A549 (cell line): ENCODE results near the gene SLCO4C1. TPM values are rescaled to one million over a fixed set of nuclear protein-coding genes. Genes with fewer than 3 reads are reported as not detected.

Experiments used
- ATAC-seq, 2 experiments: fragments of 200-7000 bp in 1 of 2; fragments of >200 bp in 1 of 2; cut with Nextera tagmentation in 1 of 2; cut with Tn5 transposase in 1 of 2; 3 replicates each; pipeline versions ENCODE4 v1.8.0 to v1.9.1; 2018 to 2020; ENCODE audit warnings: mild to moderate bottlenecking in 1 of 2, moderate library complexity in 1 of 2
- CTCF ChIA-PET: fragments of 300-600 bp; sonication (Branson Sonifier 250); formaldehyde crosslinking; extraction: SDS; loops from one replicate; lab custom pipeline; 2021; ENCODE audit warnings: antibody characterized with exemption, inconsistent platforms; lab: Yijun Ruan, JAX
- POLR2A ChIA-PET: fragments of 350-600 bp; formaldehyde crosslinking; extraction: SDS; loops from one replicate; lab custom pipeline; 2021; ENCODE audit warnings: antibody characterized with exemption, inconsistent platforms; lab: Yijun Ruan, JAX
- DNase-seq, 2 experiments: peaks; one replicate each; pipeline versions ENCODE4 v3.0.0 to v3.0.0-alpha.2; 2011 to 2016; ENCODE audit warnings: low read depth in 1 of 2, low spot score in 1 of 2
- FAIRE-seq: peaks from 2 replicates; lab custom pipeline; 2011; peaks lifted over from hg19 to GRCh38; lab: Jason Lieb, UNC
- H3K27ac ChIP-seq, 2 experiments: fragments of >200 bp; sonication (Bioruptor Twin); formaldehyde crosslinking; 3 replicates each; pipeline ENCODE4 v1.5.1; 2016 to 2017
- H3K4me1 ChIP-seq: fragments of >200 bp; sonication (Bioruptor Twin); formaldehyde crosslinking; 3 replicates; pipeline ENCODE4 v1.6.1; 2016
- H3K4me2 ChIP-seq: fragments of >200 bp; sonication (Bioruptor Twin); formaldehyde crosslinking; 3 replicates; pipeline ENCODE4 v1.6.1; 2016
- H3K4me3 ChIP-seq: fragments of >200 bp; sonication (Bioruptor Twin); formaldehyde crosslinking; 3 replicates; pipeline ENCODE4 v1.5.1; 2016
- H3K9me3 ChIP-seq: fragments of >200 bp; sonication (Bioruptor Twin); formaldehyde crosslinking; 3 replicates; pipeline ENCODE4 v1.6.1; 2016
- CBX8 ChIP-seq: fragments of 200-600 bp; sonication (generic); IDR thresholded peaks from 2 replicates; pipeline ENCODE4 v1.6.1; 2016
- CEBPB ChIP-seq, 2 experiments: fragments of >200 bp in 1 of 2; sonication (Bioruptor Twin) in 1 of 2; formaldehyde crosslinking in 1 of 2; IDR thresholded peaks; 2 replicates each; pipeline ENCODE4 v1.6.1; 2012 to 2016
- CHD2 ChIP-seq: fragments of 150-350 bp; IDR thresholded peaks from 2 replicates; pipeline ENCODE4 v1.6.1; 2014; ENCODE audit warnings: low read length; ENCODE audit not compliant: partially characterized antibody
- E2F6 ChIP-seq: IDR thresholded peaks from 2 replicates; pipeline ENCODE4 v1.6.1; 2012; ENCODE audit warnings: low read depth, borderline replicate concordance
- EHMT2 ChIP-seq: fragments of 200-600 bp; sonication (generic); IDR thresholded peaks from 2 replicates; pipeline ENCODE4 v1.6.1; 2016; ENCODE audit warnings: antibody characterized with exemption, low read depth, mild to moderate bottlenecking, moderate library complexity
- ELK1 ChIP-seq: fragments of 150-350 bp; IDR thresholded peaks from 2 replicates; pipeline ENCODE4 v1.6.1; 2014; ENCODE audit warnings: low read depth, mild to moderate bottlenecking, low read length
- ESRRA ChIP-seq: fragments of 150-350 bp; IDR thresholded peaks from 2 replicates; pipeline ENCODE4 v1.6.1; 2014; ENCODE audit warnings: mild to moderate bottlenecking, low read length, borderline replicate concordance
- HES2 ChIP-seq: fragments of >200 bp; sonication (Bioruptor Twin); formaldehyde crosslinking; IDR thresholded peaks from 2 replicates; pipeline ENCODE4 v1.6.1; 2016
- HEYL ChIP-seq: fragments of 250-450 bp; sonication (Bioruptor Pico); IDR thresholded peaks from 2 replicates; pipeline ENCODE4 v1.8.0; 2021; ENCODE audit warnings: mild to moderate bottlenecking, moderate library complexity
- HMGXB4 ChIP-seq: fragments of 250-450 bp; sonication (Bioruptor Pico); IDR thresholded peaks from 2 replicates; pipeline ENCODE4 v1.5.0; 2021; ENCODE audit warnings: mild to moderate bottlenecking, moderate library complexity, borderline replicate concordance
- HOXB13 ChIP-seq: fragments of 250-450 bp; sonication (Bioruptor Pico); IDR thresholded peaks from 2 replicates; pipeline ENCODE4 v1.5.0; 2020; ENCODE audit warnings: low read depth, mild to moderate bottlenecking, moderate library complexity
- JUN ChIP-seq, 2 experiments: fragments of >200 bp; sonication (Bioruptor Twin); formaldehyde crosslinking; IDR thresholded peaks; 2 replicates in 1 of 2; 3 replicates in 1 of 2; pipeline ENCODE4 v1.6.1; 2016 to 2017
- JUNB ChIP-seq: fragments of >200 bp; sonication (Bioruptor Twin); formaldehyde crosslinking; IDR thresholded peaks from 2 replicates; pipeline ENCODE4 v1.6.1; 2016
- MAFK ChIP-seq: fragments of 450-650 bp; IDR thresholded peaks from 2 replicates; pipeline ENCODE4 v1.6.1; 2014; ENCODE audit not compliant: partially characterized antibody
- MAX ChIP-seq: IDR thresholded peaks from 2 replicates; pipeline ENCODE4 v1.6.1; 2012
- NFE2L2 ChIP-seq: fragments of 150-350 bp; conservative IDR thresholded peaks from 2 replicates; pipeline ENCODE4 v1.6.1; 2014; ENCODE audit warnings: low read length
- NR3C1 ChIP-seq: fragments of >200 bp; sonication (Bioruptor Twin); formaldehyde crosslinking; IDR thresholded peaks from 3 replicates; pipeline ENCODE4 v1.6.1; 2017
- PHF8 ChIP-seq: fragments of 200-600 bp; sonication (generic); IDR thresholded peaks from 2 replicates; pipeline ENCODE4 v1.6.1; 2016; ENCODE audit warnings: low read depth, mild to moderate bottlenecking, antibody characterized with exemption, moderate library complexity, borderline replicate concordance
- POLR2A ChIP-seq: IDR thresholded peaks from 2 replicates; pipeline ENCODE4 v1.6.1; 2012; ENCODE audit warnings: mild to moderate bottlenecking, low read length
- RARB ChIP-seq: fragments of 250-450 bp; sonication (Bioruptor Pico); IDR thresholded peaks from 2 replicates; pipeline ENCODE4 v1.8.0; 2021; ENCODE audit warnings: mild to moderate bottlenecking, moderate library complexity
- SMC3 ChIP-seq: fragments of >200 bp; sonication (Bioruptor Twin); formaldehyde crosslinking; IDR thresholded peaks from 3 replicates; pipeline ENCODE4 v1.6.1; 2018; ENCODE audit warnings: inconsistent platforms
- TFCP2L1 ChIP-seq: fragments of 250-450 bp; sonication (Bioruptor Pico); IDR thresholded peaks from 2 replicates; pipeline ENCODE4 v1.5.0; 2021; ENCODE audit warnings: mild to moderate bottlenecking
- ZC3H11A ChIP-seq: fragments of 450-650 bp; IDR thresholded peaks from 2 replicates; pipeline ENCODE4 v1.6.1; 2014; ENCODE audit warnings: antibody characterized with exemption, mild to moderate bottlenecking
- ZFP36 ChIP-seq: fragments of 450-650 bp; IDR thresholded peaks from 2 replicates; pipeline ENCODE4 v1.6.1; 2014; ENCODE audit warnings: borderline replicate concordance; ENCODE audit not compliant: partially characterized antibody
- WGBS: methylation state at CpG from one replicate; pipeline ENCODE4 v1.1.6; 2017; ENCODE audit errors: missing lambda C conversion rate; 5-methylcytosine and 5-hydroxymethylcytosine counted together
- polyA plus RNA-seq, 4 experiments: library from polyadenylated mRNA; depleted of rRNA in 3 of 4; stranded (reverse); fragments of >200 nt; fragmentation: RNase III in 1 of 4; extraction: RNeasy Plus Mini Kit Qiagen cat#74134 plus additional on column Dnase treatment in 1 of 4; gene quantifications; 2 replicates in 3 of 4; 3 replicates in 1 of 4; pipeline ENCODE4 v1.2.3, GENCODE V29; 2011 to 2017

SLCO4C1 gene
- polyA plus RNA-seq, 2 of the 4 experiments (the other 2 are of a cell fraction): 0.06 to 0.10 TPM

GRCh38 chr5:102278231-102278630 is 17.9 kb downstream of the SLCO4C1 start (continued):
- no peak for TF ChIP-seq ELK1
- no peak for TF ChIP-seq EHMT2
- no peak for TF ChIP-seq HES2
- TF ChIP-seq NR3C1: no peak
- TF ChIP-seq, all 56 proteins: peak for 0

GRCh38 chr5:102277144-102277543 is 18.9 kb downstream of the SLCO4C1 start:
- 21% methylated on average over 2 of the region's 2 CpGs for WGBS
- ChIA-PET POLR2A (no interaction called here), CTCF (no interaction called here)
- TF ChIP-seq HOXB13 (CRISPR knock-in tag): no peak
- no peak for TF ChIP-seq ZFP36
- no peak for TF ChIP-seq JUN (IDR thresholded peaks at IDR 0.05)
- TF ChIP-seq ZC3H11A: no peak
- TF ChIP-seq CHD2: no peak
- no peak for TF ChIP-seq HEYL (CRISPR knock-in tag)
- TF ChIP-seq RARB (CRISPR knock-in tag): no peak
- TF ChIP-seq HMGXB4: no peak
- TF ChIP-seq CBX8: no peak
- TF ChIP-seq CEBPB (IDR thresholded peaks at IDR 0.05): no peak
- no peak for TF ChIP-seq PHF8
- no peak for TF ChIP-seq SMC3
- no peak for TF ChIP-seq ESRRA
- no peak for TF ChIP-seq E2F6
- no peak for TF ChIP-seq NFE2L2
- no peak overlapping the region for H3K4me2 ChIP-seq
- DNase-seq (no peak), FAIRE-seq (no peak), ATAC-seq (no peak)
- H3K27ac ChIP-seq: no peak overlapping the region
- no peaks in the 10 kb centered on the region for H3K4me1 ChIP-seq
- H3K9me3 ChIP-seq: no peaks in the 10 kb centered on the region
- H3K4me3 ChIP-seq: no peak overlapping the region

GRCh38 chr5:102271759-102272158 is 24.3 kb downstream of the SLCO4C1 start:
- Histone ChIP-seq H3K4me2 (no peak overlapping the region), H3K4me1 (no peaks in the 10 kb centered on the region), H3K27ac (no peak overlapping the region), H3K9me3 (no peaks in the 10 kb centered on the region), H3K4me3 (no peak overlapping the region)
- no peak for FAIRE-seq
- WGBS: 39% methylated on average over 3 of the region's 3 CpGs
- no peak for DNase-seq
- CTCF ChIA-PET: no interaction called here
- POLR2A ChIA-PET: no interaction called here
- TF ChIP-seq MAFK (no peak), NFE2L2 (no peak), CEBPB (IDR thresholded peaks at IDR 0.05) (no peak), POLR2A (no peak), TFCP2L1 (CRISPR knock-in tag) (no peak), JUNB (no peak), MAX (no peak), JUN (IDR thresholded peaks at IDR 0.05) (no peak)
- ATAC-seq: no peak
